ENCODE results near the gene CDC14B.

CDC14B gene

GRCh38 chr9:96514800-96515158, 104.9 kb downstream of the CDC14B start:
- Histone ChIP-seq H3K27ac (ENCODE audit: low read depth, low read length) (no peak overlapping the region), H3K27me3 (ENCODE audit: control insufficient read depth, low read length) (peaks cover 8% of the 10 kb centered on the region; the same call in 1 of the 2 replicates), H3K4me3 (ENCODE audit: low read length) (no peak overlapping the region), H3K4me1 (ENCODE audit: control insufficient read depth, low read length) (no peaks in the 10 kb centered on the region), H3K9me2 (replicated peaks; ENCODE audit: control insufficient read depth, low read length) (no peaks in the 10 kb centered on the region), H3K9me3 (ENCODE audit: control insufficient read depth, insufficient read depth, low read length) (no peaks in the 10 kb centered on the region), H4K20me1 (ENCODE audit: control insufficient read depth, insufficient read depth, low read depth, low read length) (no peaks in the 10 kb centered on the region), H3K4me2 (ENCODE audit: low read length) (no peak overlapping the region), H3K36me3 (ENCODE audit: control insufficient read depth, low read length) (no peaks in the 10 kb centered on the region), H3K79me2 (ENCODE audit: control insufficient read depth, low read length) (no peaks in the 10 kb centered on the region), H3F3A (ENCODE audit: control insufficient read depth, insufficient read depth) (no peaks in the 10 kb centered on the region)
- no peak for TF ChIP-seq CTCF (IDR thresholded peaks at IDR 0.05; ENCODE audit: low read depth, low read length, poor library complexity, severe bottlenecking)
- TF ChIP-seq EZH2phosphoT487 (IDR thresholded peaks at IDR 0.05; ENCODE audit: borderline replicate concordance, low read length), result no peak

GRCh38 chr9:96514108-96514799, 105.4 kb downstream of the CDC14B start:
- H3K9me2 ChIP-seq (replicated peaks; ENCODE audit: control insufficient read depth, low read length), result no peaks in the 10 kb centered on the region
- H4K20me1 ChIP-seq (ENCODE audit: control insufficient read depth, insufficient read depth, low read depth, low read length), result no peaks in the 10 kb centered on the region
- no peaks in the 10 kb centered on the region for H3K9me3 ChIP-seq (ENCODE audit: control insufficient read depth, insufficient read depth, low read length)
- TF ChIP-seq CTCF (IDR thresholded peaks at IDR 0.05; ENCODE audit: low read depth, low read length, poor library complexity, severe bottlenecking) (no peak), EZH2phosphoT487 (IDR thresholded peaks at IDR 0.05; ENCODE audit: borderline replicate concordance, low read length) (no peak)
- H3K4me1 ChIP-seq (ENCODE audit: control insufficient read depth, low read length), result no peaks in the 10 kb centered on the region
- no peak overlapping the region for H3K27ac ChIP-seq (ENCODE audit: low read depth, low read length)
- peaks cover 8% of the 10 kb centered on the region; the same call in 1 of the 2 replicates for H3K27me3 ChIP-seq (ENCODE audit: control insufficient read depth, low read length)
- no peak overlapping the region for H3K4me2 ChIP-seq (ENCODE audit: low read length)
- no peaks in the 10 kb centered on the region for H3K79me2 ChIP-seq (ENCODE audit: control insufficient read depth, low read length)
- H3F3A ChIP-seq (ENCODE audit: control insufficient read depth, insufficient read depth), result no peaks in the 10 kb centered on the region
- H3K36me3 ChIP-seq (ENCODE audit: control insufficient read depth, low read length), result no peaks in the 10 kb centered on the region
- no peak overlapping the region for H3K4me3 ChIP-seq (ENCODE audit: low read length)

- H3K36me3 ChIP-seq (ENCODE audit: control insufficient read depth, low read length), result no peaks in the 10 kb centered on the region
- H3K27ac ChIP-seq (ENCODE audit: low read depth, low read length), result no peak overlapping the region
- H3K9me3 ChIP-seq (ENCODE audit: control insufficient read depth, insufficient read depth, low read length), result no peaks in the 10 kb centered on the region
Observed at GRCh38 chr9:96513622-96514021, 106.0 kb downstream of the CDC14B start.

More at GRCh38 chr9:96513622-96514021, 106.0 kb downstream of the CDC14B start:
- H3K27me3 ChIP-seq (ENCODE audit: control insufficient read depth, low read length), result peaks cover 8% of the 10 kb centered on the region; the same call in 1 of the 2 replicates
- H3K4me1 ChIP-seq (ENCODE audit: control insufficient read depth, low read length), result no peaks in the 10 kb centered on the region
- H3K9me2 ChIP-seq (replicated peaks; ENCODE audit: control insufficient read depth, low read length), result no peaks in the 10 kb centered on the region
- H3K4me2 ChIP-seq (ENCODE audit: low read length), result no peak overlapping the region
- H3F3A ChIP-seq (ENCODE audit: control insufficient read depth, insufficient read depth), result no peaks in the 10 kb centered on the region
- H4K20me1 ChIP-seq (ENCODE audit: control insufficient read depth, insufficient read depth, low read depth, low read length), result no peaks in the 10 kb centered on the region
- no peaks in the 10 kb centered on the region for H3K79me2 ChIP-seq (ENCODE audit: control insufficient read depth, low read length)
- TF ChIP-seq CTCF (IDR thresholded peaks at IDR 0.05; ENCODE audit: low read depth, low read length, poor library complexity, severe bottlenecking) (no peak), EZH2phosphoT487 (IDR thresholded peaks at IDR 0.05; ENCODE audit: borderline replicate concordance, low read length) (no peak)
- no peak overlapping the region for H3K4me3 ChIP-seq (ENCODE audit: low read length)
